ENCODE measurements around the gene ZDHHC11. TPM values are rescaled to one million over a fixed set of nuclear protein-coding genes. Genes with fewer than 3 reads are reported as not detected.
"Not testable (repeated sequence)": the region's sequence is repeated elsewhere in the genome, so short reads cannot be mapped to it uniquely, and the experiment has no call there.

ZDHHC11 gene
- total RNA-seq, 1 experiment from 2014 or later, result 3.6 TPM

- H3K4me3 Mint-ChIP-seq (ENCODE audit: unreplicated experiment), result no peak overlapping the region
- no peak overlapping the region for H3K27ac Mint-ChIP-seq (ENCODE audit: unreplicated experiment)
- H3K27me3 Mint-ChIP-seq (ENCODE audit: insufficient read depth, unreplicated experiment), result peaks cover 11% of the 10 kb centered on the region
- no peaks in the 10 kb centered on the region for H3K9me3 Mint-ChIP-seq (ENCODE audit: unreplicated experiment)
- intact Hi-C loops (cut with micrococcal nuclease; ENCODE audit: unreplicated experiment), result no loop called here
- Histone ChIP-seq H3K9me3 (no peaks in the 10 kb centered on the region), H3K36me3 (ENCODE audit: control insufficient read depth, insufficient read depth, low read length) (no peaks in the 10 kb centered on the region), H3K4me1 (no peaks in the 10 kb centered on the region), H3K4me3 (ENCODE audit: low read depth, low read length) (no peak overlapping the region), H3K27me3 (replicated peaks; ENCODE audit: control insufficient read depth, insufficient read depth, low read length) (peaks cover 1% of the 10 kb centered on the region; the same call in 1 of the 2 replicates)
- no peaks in the 10 kb centered on the region for H3K36me3 Mint-ChIP-seq (ENCODE audit: insufficient read depth, unreplicated experiment)
- no peaks in the 10 kb centered on the region for H3K4me1 Mint-ChIP-seq (ENCODE audit: low read depth, unreplicated experiment)
- no peak for DNase-seq
- no peak for TF ChIP-seq CTCF (IDR thresholded peaks at IDR 0.05; ENCODE audit: insufficient read depth in 1 of 2, low read depth in 1 of 2, low read length in 1 of 2, severe bottlenecking in 1 of 2, unreplicated experiment in 1 of 2)
- ChIA-PET CTCF (no interaction called here), POLR2A (no interaction called here)
- BruUV-seq (replicated peaks), result no TSS peak
These were observed 34.6 kb downstream of the ZDHHC11 start for GRCh38 chr5:816176-816575.

- intact Hi-C loops (cut with micrococcal nuclease; ENCODE audit: unreplicated experiment), result no loop called here
These were observed 35.3 kb downstream of the ZDHHC11 start for GRCh38 chr5:815449-815848.

DNA sequence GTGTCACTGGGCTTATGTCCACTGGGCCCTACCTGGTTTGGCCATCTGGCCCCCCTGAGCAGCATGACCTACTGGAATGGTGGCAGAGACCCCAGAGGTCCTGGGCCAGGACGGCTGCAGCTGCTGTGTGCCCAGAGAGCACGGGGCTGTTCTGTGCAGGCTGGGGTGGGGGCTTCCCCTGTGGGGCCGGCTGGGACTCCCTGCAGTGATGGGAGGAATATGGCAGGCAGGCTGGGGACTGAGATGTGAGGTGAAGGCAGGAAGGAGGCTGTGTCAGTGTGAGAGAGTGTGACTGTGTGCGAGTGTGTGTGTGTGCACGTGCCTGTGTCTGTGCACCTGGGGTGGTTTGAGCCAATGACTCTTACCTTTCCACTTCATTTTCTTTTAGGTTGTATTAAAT is 37.2 kb downstream of the ZDHHC11 start:
- BruUV-seq (replicated peaks); intact Hi-C loops (cut with micrococcal nuclease; ENCODE audit: unreplicated experiment); POLR2A ChIA-PET: not testable (repeated sequence)

More at GRCh38 chr5:815449-815848, 35.3 kb downstream of the ZDHHC11 start:
- Histone ChIP-seq H3K27me3 (replicated peaks; ENCODE audit: control insufficient read depth, insufficient read depth, low read length) (peaks cover 1% of the 10 kb centered on the region; the same call in 1 of the 2 replicates), H3K9me3 (no peaks in the 10 kb centered on the region), H3K4me1 (no peaks in the 10 kb centered on the region), H3K36me3 (ENCODE audit: control insufficient read depth, insufficient read depth, low read length) (no peaks in the 10 kb centered on the region), H3K4me3 (ENCODE audit: low read depth, low read length) (no peak overlapping the region)
- no peaks in the 10 kb centered on the region for H3K4me1 Mint-ChIP-seq (ENCODE audit: low read depth, unreplicated experiment)
- ChIA-PET POLR2A (no interaction called here), CTCF (no interaction called here)
- H3K36me3 Mint-ChIP-seq (ENCODE audit: insufficient read depth, unreplicated experiment), result no peaks in the 10 kb centered on the region
- H3K27me3 Mint-ChIP-seq (ENCODE audit: insufficient read depth, unreplicated experiment), result peaks cover 11% of the 10 kb centered on the region
- no peak overlapping the region for H3K27ac Mint-ChIP-seq (ENCODE audit: unreplicated experiment)
- no peaks in the 10 kb centered on the region for H3K9me3 Mint-ChIP-seq (ENCODE audit: unreplicated experiment)
- H3K4me3 Mint-ChIP-seq (ENCODE audit: unreplicated experiment), result no peak overlapping the region
- TF ChIP-seq CTCF (IDR thresholded peaks at IDR 0.05; ENCODE audit: insufficient read depth in 1 of 2, low read depth in 1 of 2, low read length in 1 of 2, severe bottlenecking in 1 of 2, unreplicated experiment in 1 of 2), result no peak
- BruUV-seq (replicated peaks), result no TSS peak
- DNase-seq, result no peak

GRCh38 chr5:811384-811783 is 39.4 kb downstream of the ZDHHC11 start:
- H3K4me1 Mint-ChIP-seq (ENCODE audit: low read depth, unreplicated experiment); H3K4me3 Mint-ChIP-seq (ENCODE audit: unreplicated experiment); H3K27ac Mint-ChIP-seq (ENCODE audit: unreplicated experiment); H3K9me3 ChIP-seq; H3K4me3 ChIP-seq (ENCODE audit: low read depth, low read length); BruUV-seq (replicated peaks); H3K27me3 ChIP-seq (replicated peaks; ENCODE audit: control insufficient read depth, insufficient read depth, low read length); H3K27me3 Mint-ChIP-seq (ENCODE audit: insufficient read depth, unreplicated experiment); POLR2A ChIA-PET; H3K36me3 Mint-ChIP-seq (ENCODE audit: insufficient read depth, unreplicated experiment); H3K4me1 ChIP-seq; intact Hi-C loops (cut with micrococcal nuclease; ENCODE audit: unreplicated experiment); H3K9me3 Mint-ChIP-seq (ENCODE audit: unreplicated experiment); H3K36me3 ChIP-seq (ENCODE audit: control insufficient read depth, insufficient read depth, low read length); DNase-seq; CTCF ChIA-PET: not testable (repeated sequence)

More for the DNA sequence above, 37.2 kb downstream of the ZDHHC11 start:
- H3K27ac Mint-ChIP-seq (ENCODE audit: unreplicated experiment); H3K36me3 Mint-ChIP-seq (ENCODE audit: insufficient read depth, unreplicated experiment); H3K27me3 ChIP-seq (replicated peaks; ENCODE audit: control insufficient read depth, insufficient read depth, low read length); H3K4me3 ChIP-seq (ENCODE audit: low read depth, low read length); H3K9me3 Mint-ChIP-seq (ENCODE audit: unreplicated experiment); CTCF ChIA-PET; H3K4me1 Mint-ChIP-seq (ENCODE audit: low read depth, unreplicated experiment); DNase-seq; H3K9me3 ChIP-seq; H3K4me1 ChIP-seq; H3K36me3 ChIP-seq (ENCODE audit: control insufficient read depth, insufficient read depth, low read length); H3K27me3 Mint-ChIP-seq (ENCODE audit: insufficient read depth, unreplicated experiment); H3K4me3 Mint-ChIP-seq (ENCODE audit: unreplicated experiment): not testable (repeated sequence)

- POLR2A ChIA-PET; H3K4me3 ChIP-seq (ENCODE audit: low read depth, low read length); H3K4me3 Mint-ChIP-seq (ENCODE audit: unreplicated experiment); H3K36me3 Mint-ChIP-seq (ENCODE audit: insufficient read depth, unreplicated experiment); H3K27ac Mint-ChIP-seq (ENCODE audit: unreplicated experiment); intact Hi-C loops (cut with micrococcal nuclease; ENCODE audit: unreplicated experiment); CTCF ChIA-PET; H3K4me1 Mint-ChIP-seq (ENCODE audit: low read depth, unreplicated experiment); H3K27me3 ChIP-seq (replicated peaks; ENCODE audit: control insufficient read depth, insufficient read depth, low read length); H3K9me3 ChIP-seq; DNase-seq; H3K36me3 ChIP-seq (ENCODE audit: control insufficient read depth, insufficient read depth, low read length); BruUV-seq (replicated peaks); H3K4me1 ChIP-seq: not testable (repeated sequence)
- Mint-ChIP-seq H3K9me3 (ENCODE audit: unreplicated experiment) (peaks cover 20% of the 10 kb centered on the region), H3K27me3 (ENCODE audit: insufficient read depth, unreplicated experiment) (peaks cover 14% of the 10 kb centered on the region)
These were observed 42.9 kb downstream of the ZDHHC11 start for GRCh38 chr5:807719-808514.
